ENCODE data around the gene SREBF2. TPM values are rescaled to one million over a fixed set of nuclear protein-coding genes. Genes with fewer than 3 reads are reported as not detected.

SREBF2 gene
- total RNA-seq, 1 experiment from 2014 or later: 129 TPM

DNA sequence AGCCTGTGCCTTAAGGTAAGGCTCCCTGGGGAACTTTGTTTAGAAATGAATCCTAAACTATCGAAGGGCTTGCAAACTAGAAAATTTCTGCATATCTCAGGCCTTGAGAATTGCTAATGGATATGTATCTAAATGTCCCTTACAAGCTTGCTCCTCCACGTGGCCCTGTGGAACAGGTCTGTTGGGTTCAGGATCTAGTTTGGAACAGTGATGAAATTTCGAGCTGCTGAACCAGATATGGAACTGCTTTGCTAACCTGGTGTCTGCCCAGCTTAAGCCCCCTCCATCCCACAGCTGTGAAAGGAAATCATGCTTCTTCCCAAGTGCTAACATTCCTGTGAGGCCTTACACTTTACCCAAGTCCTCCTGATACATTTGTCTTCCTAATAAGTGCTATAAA lies 11.6 kb downstream of the SREBF2 start:
- no peak overlapping the region for H3K4me3 ChIP-seq (replicated peaks in 1 of 2; ENCODE audit: low read depth in 1 of 2, low read length in 2 of 2)
- H3K9me2 ChIP-seq (ENCODE audit: insufficient read depth): no peaks in the 10 kb centered on the region
- TF ChIP-seq CEBPB (IDR thresholded peaks at IDR 0.05; ENCODE audit: low read depth): no peak
- no peak for TF ChIP-seq SIN3A (IDR thresholded peaks at IDR 0.05; ENCODE audit: low read depth)
- no peak for TF ChIP-seq EGR1 (IDR thresholded peaks at IDR 0.05; ENCODE audit: low read depth)
- TF ChIP-seq YY1 (IDR thresholded peaks at IDR 0.05; ENCODE audit: extremely low read depth, insufficient replicate concordance, low read depth, low read length): no peak
- TF ChIP-seq, protein P1, sequence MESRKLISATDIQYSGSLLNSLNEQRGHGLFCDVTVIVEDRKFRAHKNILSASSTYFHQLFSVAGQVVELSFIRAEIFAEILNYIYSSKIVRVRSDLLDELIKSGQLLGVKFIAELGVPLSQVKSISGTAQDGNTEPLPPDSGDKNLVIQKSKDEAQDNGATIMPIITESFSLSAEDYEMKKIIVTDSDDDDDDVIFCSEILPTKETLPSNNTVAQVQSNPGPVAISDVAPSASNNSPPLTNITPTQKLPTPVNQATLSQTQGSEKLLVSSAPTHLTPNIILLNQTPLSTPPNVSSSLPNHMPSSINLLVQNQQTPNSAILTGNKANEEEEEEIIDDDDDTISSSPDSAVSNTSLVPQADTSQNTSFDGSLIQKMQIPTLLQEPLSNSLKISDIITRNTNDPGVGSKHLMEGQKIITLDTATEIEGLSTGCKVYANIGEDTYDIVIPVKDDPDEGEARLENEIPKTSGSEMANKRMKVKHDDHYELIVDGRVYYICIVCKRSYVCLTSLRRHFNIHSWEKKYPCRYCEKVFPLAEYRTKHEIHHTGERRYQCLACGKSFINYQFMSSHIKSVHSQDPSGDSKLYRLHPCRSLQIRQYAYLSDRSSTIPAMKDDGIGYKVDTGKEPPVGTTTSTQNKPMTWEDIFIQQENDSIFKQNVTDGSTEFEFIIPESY (IDR thresholded peaks at IDR 0.05; ENCODE audit: extremely low read depth, insufficient replicate concordance, low read length): no peak
- no peak for TF ChIP-seq EZH2phosphoT487 (IDR thresholded peaks at IDR 0.05; ENCODE audit: borderline replicate concordance)
- no peak for TF ChIP-seq RAD21 (IDR thresholded peaks at IDR 0.05; ENCODE audit: low read depth)
- TF ChIP-seq POLR2AphosphoS5 (IDR thresholded peaks at IDR 0.05; ENCODE audit: low read depth, low read length): no peak
- TF ChIP-seq ZFX (IDR thresholded peaks at IDR 0.05): no peak
- no peak for TF ChIP-seq FOSL1 (IDR thresholded peaks at IDR 0.05; ENCODE audit: low read depth)
- no peak for TF ChIP-seq ELF1 (IDR thresholded peaks at IDR 0.05; ENCODE audit: borderline replicate concordance, low read depth)
- TF ChIP-seq, protein P2, sequence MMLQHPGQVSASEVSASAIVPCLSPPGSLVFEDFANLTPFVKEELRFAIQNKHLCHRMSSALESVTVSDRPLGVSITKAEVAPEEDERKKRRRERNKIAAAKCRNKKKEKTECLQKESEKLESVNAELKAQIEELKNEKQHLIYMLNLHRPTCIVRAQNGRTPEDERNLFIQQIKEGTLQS (IDR thresholded peaks at IDR 0.05): no peak
- TF ChIP-seq SP1 (IDR thresholded peaks at IDR 0.05; ENCODE audit: low read depth): no peak
- ChIA-PET CTCF (no interaction called here), RAD21 (ENCODE audit: low non-redundant PET in 1 of 2, low total read pairs in 2 of 2, uncharacterized antibody in 2 of 2, unreplicated experiment in 2 of 2) (no interaction called here), POLR2A (no interaction called here)
- H4K20me1 ChIP-seq (ENCODE audit: insufficient read depth): peaks cover 6% of the 10 kb centered on the region
- H3K27ac ChIP-seq (ENCODE audit: low read depth, low read length): no peak overlapping the region
- DNase-seq (ENCODE audit: low read depth, low spot score) (no peak), ATAC-seq (no peak)
- no peak overlapping the region for H3K4me2 ChIP-seq (ENCODE audit: low read length)
- peaks cover 22 to 29% of the 10 kb centered on the region in 2 experiments for H3K4me1 ChIP-seq (ENCODE audit: control insufficient read depth in 1 of 2, insufficient read depth in 2 of 2, low read length in 2 of 2)
- H2AFZ ChIP-seq (ENCODE audit: low read depth, low read length, poor library complexity, severe bottlenecking): no peak overlapping the region
- H3K9me3 ChIP-seq (ENCODE audit: control insufficient read depth in 1 of 2, insufficient read depth in 1 of 2, low read depth in 1 of 2, low read length in 2 of 2): no peaks in the 10 kb centered on the region
- H3K79me2 ChIP-seq (ENCODE audit: insufficient read depth, low read length): peaks cover 95% of the 10 kb centered on the region
- H3K36me3 ChIP-seq (ENCODE audit: control insufficient read depth in 1 of 2, insufficient read depth in 2 of 2, low read length in 2 of 2): no peaks in the 10 kb centered on the region
- H3K9ac ChIP-seq (ENCODE audit: low read length): no peak overlapping the region
- H3K27me3 ChIP-seq (ENCODE audit: insufficient read depth, low read length): no peaks in the 10 kb centered on the region
- BruUV-seq (replicated peaks): no TSS peak
- intact Hi-C loops (cut with micrococcal nuclease): no loop called here
